RWPE2 (cell line): ENCODE measurements around the gene CTNNA2.

Experiments used
- ATAC-seq: fragments of 200-7000 bp; cut with Tn5 transposase; 3 replicates; pipeline ENCODE4 v1.9.1; 2021; ENCODE audit warnings: low read depth
- DNase-seq: peaks from one replicate; pipeline ENCODE4 v3.0.0-alpha.2; 2020; ENCODE audit warnings: low spot score
- H3K27ac ChIP-seq: fragments of 450-650 bp; 2 replicates; pipeline ENCODE4 v1.5.1; 2017; ENCODE audit warnings: mild to moderate bottlenecking; ENCODE audit not compliant: poor library complexity, severe bottlenecking
- H3K27me3 ChIP-seq: fragments of 250-450 bp; sonication (Bioruptor Pico); 2 replicates; pipeline ENCODE4 v1.5.1; 2021; ENCODE audit warnings: mild to moderate bottlenecking, moderate library complexity; ENCODE audit not compliant: insufficient read depth, poor library complexity, severe bottlenecking
- H3K36me3 ChIP-seq: fragments of 250-450 bp; sonication (Bioruptor Pico); 2 replicates; pipeline ENCODE4 v1.5.1; 2020; ENCODE audit warnings: low read depth, mild to moderate bottlenecking, moderate library complexity
- H3K4me1 ChIP-seq: fragments of 250-450 bp; sonication (Bioruptor Pico); 2 replicates; pipeline ENCODE4 v1.5.1; 2021; ENCODE audit warnings: mild to moderate bottlenecking, moderate library complexity; ENCODE audit not compliant: insufficient read depth, poor library complexity, severe bottlenecking
- H3K4me3 ChIP-seq: fragments of 250-450 bp; sonication (Bioruptor Pico); 2 replicates; pipeline ENCODE4 v1.5.1; 2021; ENCODE audit warnings: mild to moderate bottlenecking, moderate library complexity; ENCODE audit not compliant: severe bottlenecking
- H3K9me3 ChIP-seq: fragments of 250-450 bp; sonication (Bioruptor Pico); 2 replicates; pipeline ENCODE4 v1.5.1; 2021; ENCODE audit warnings: mild to moderate bottlenecking, moderate library complexity; ENCODE audit not compliant: severe bottlenecking
- CTCF ChIP-seq: fragments of 450-650 bp; IDR thresholded peaks from one replicate; pipeline ENCODE4 v1.5.1; 2017; ENCODE audit warnings: mild to moderate bottlenecking, moderate library complexity; ENCODE audit not compliant: poor library complexity, severe bottlenecking

CTNNA2 gene

GRCh38 chr2:79529636-79530035 lies 16.8 kb downstream of the CTNNA2 start:
- no peaks in the 10 kb centered on the region for H3K9me3 ChIP-seq
- no peaks in the 10 kb centered on the region for H3K36me3 ChIP-seq
- no peak for DNase-seq
- no peaks in the 10 kb centered on the region for H3K27me3 ChIP-seq
- no peak for ATAC-seq
- no peak overlapping the region for H3K27ac ChIP-seq
- no peak overlapping the region for H3K4me3 ChIP-seq
- no peak for TF ChIP-seq CTCF
- H3K4me1 ChIP-seq, result no peaks in the 10 kb centered on the region

GRCh38 chr2:79530443-79530842 lies 17.6 kb downstream of the CTNNA2 start:
- TF ChIP-seq CTCF, result peak; percentile 33
- H3K27ac ChIP-seq, result no peak overlapping the region
- no peak overlapping the region for H3K4me3 ChIP-seq
- no peaks in the 10 kb centered on the region for H3K27me3 ChIP-seq
- ATAC-seq (no peak), DNase-seq (no peak)
- H3K9me3 ChIP-seq, result no peaks in the 10 kb centered on the region
- H3K36me3 ChIP-seq, result no peaks in the 10 kb centered on the region
- H3K4me1 ChIP-seq, result no peaks in the 10 kb centered on the region

GRCh38 chr2:79547568-79547967 lies 34.7 kb downstream of the CTNNA2 start:
- Histone ChIP-seq H3K27me3 (no peaks in the 10 kb centered on the region), H3K27ac (no peak overlapping the region), H3K36me3 (no peaks in the 10 kb centered on the region), H3K4me1 (no peaks in the 10 kb centered on the region), H3K9me3 (peaks cover 5% of the 10 kb centered on the region), H3K4me3 (no peak overlapping the region)
- no peak for DNase-seq
- ATAC-seq, result no peak
- TF ChIP-seq CTCF, result no peak

- no peak for TF ChIP-seq CTCF
- Histone ChIP-seq H3K27ac (no peak overlapping the region), H3K36me3 (no peaks in the 10 kb centered on the region), H3K27me3 (no peaks in the 10 kb centered on the region), H3K9me3 (peaks cover 5% of the 10 kb centered on the region), H3K4me3 (no peak overlapping the region), H3K4me1 (no peaks in the 10 kb centered on the region)
- no peak for DNase-seq
- no peak for ATAC-seq
Observed at GRCh38 chr2:79552653-79553052, 39.8 kb downstream of the CTNNA2 start.

GRCh38 chr2:79554899-79555298 lies 42.0 kb downstream of the CTNNA2 start:
- H3K4me1 ChIP-seq, result no peaks in the 10 kb centered on the region
- peaks cover 6% of the 10 kb centered on the region for H3K9me3 ChIP-seq
- TF ChIP-seq CTCF, result no peak
- no peak overlapping the region for H3K4me3 ChIP-seq
- no peak for ATAC-seq
- no peaks in the 10 kb centered on the region for H3K27me3 ChIP-seq
- no peak for DNase-seq
- H3K27ac ChIP-seq, result no peak overlapping the region
- H3K36me3 ChIP-seq, result no peaks in the 10 kb centered on the region
